GM23338 (cell line): Measurements from ENCODE around the gene ATG2A. TPM values are rescaled to one million over a fixed set of nuclear protein-coding genes. Genes with fewer than 3 reads are reported as not detected.

Source experiments
- ATAC-seq: fragments of 200-7000 bp; cut with Tn5 transposase; 3 replicates; pipeline ENCODE4 v1.9.1; 2020
- DNase-seq: peaks from one replicate; pipeline ENCODE4 v3.0.0-alpha.2; 2015; ENCODE audit warnings: low spot score
- H2AFZ ChIP-seq: fragments of 200-600 bp; sonication (generic); 2 replicates; pipeline ENCODE4 v1.8.0; 2016; ENCODE audit warnings: antibody characterized with exemption, mild to moderate bottlenecking, moderate library complexity
- H3F3A ChIP-seq: fragments of 200-600 bp; sonication (generic); replicated peaks from 2 replicates; pipeline ENCODE4 v1.8.0; 2017; ENCODE audit warnings: antibody characterized with exemption, mixed run types, low read depth
- H3K27ac ChIP-seq: fragments of 200-600 bp; sonication (generic); 2 replicates; pipeline ENCODE4 v1.6.1; 2016; ENCODE audit warnings: low read depth
- H3K27me3 ChIP-seq: fragments of 200-600 bp; sonication (generic); 2 replicates; pipeline ENCODE4 v1.8.0; 2016; ENCODE audit warnings: mild to moderate bottlenecking, mixed run types, moderate library complexity; ENCODE audit not compliant: insufficient read depth
- H3K36me3 ChIP-seq: fragments of 200-600 bp; sonication (generic); 2 replicates; pipeline ENCODE4 v1.8.0; 2016; ENCODE audit warnings: mild to moderate bottlenecking; ENCODE audit not compliant: insufficient read depth
- H3K4me1 ChIP-seq: fragments of 200-600 bp; sonication (generic); 2 replicates; pipeline ENCODE4 v1.8.0; 2016; ENCODE audit warnings: mild to moderate bottlenecking, moderate library complexity; ENCODE audit not compliant: insufficient read depth
- H3K4me2 ChIP-seq: fragments of 200-600 bp; sonication (generic); 2 replicates; pipeline ENCODE4 v1.7.1; 2017; ENCODE audit warnings: mixed run types
- H3K4me3 ChIP-seq: fragments of 200-600 bp; sonication (generic); 2 replicates; pipeline ENCODE4 v1.6.1; 2016; ENCODE audit warnings: mixed run types
- H3K79me2 ChIP-seq: fragments of 200-600 bp; sonication (generic); replicated peaks from 2 replicates; pipeline ENCODE4 v1.8.0; 2017; ENCODE audit warnings: mild to moderate bottlenecking; ENCODE audit not compliant: insufficient read depth
- H3K9me2 ChIP-seq: fragments of 200-600 bp; sonication (generic); 2 replicates; pipeline ENCODE4 v1.8.0; 2017; ENCODE audit not compliant: insufficient read depth
- H4K20me1 ChIP-seq: fragments of 200-600 bp; sonication (generic); replicated peaks from 2 replicates; pipeline ENCODE4 v1.8.0; 2017; ENCODE audit warnings: mild to moderate bottlenecking; ENCODE audit not compliant: insufficient read depth
- H3K27ac Mint-ChIP-seq: 2 replicates; pipeline ENCODE4 v1.8.0; 2020; ENCODE audit warnings: inconsistent platforms, mild to moderate bottlenecking, moderate library complexity, mixed read lengths
- H3K27me3 Mint-ChIP-seq: 3 replicates; pipeline ENCODE4 v1.8.0; 2022; ENCODE audit warnings: low read depth, mild to moderate bottlenecking, moderate library complexity, mixed read lengths, inconsistent platforms; ENCODE audit not compliant: insufficient read depth, poor library complexity
- H3K36me3 Mint-ChIP-seq: 3 replicates; pipeline ENCODE4 v1.8.0; 2021; ENCODE audit warnings: low read depth, mild to moderate bottlenecking, inconsistent platforms, moderate library complexity, mixed read lengths
- H3K4me1 Mint-ChIP-seq: 3 replicates; pipeline ENCODE4 v1.8.0; 2020; ENCODE audit warnings: mild to moderate bottlenecking, inconsistent platforms, mixed read lengths
- H3K4me3 Mint-ChIP-seq: 3 replicates; pipeline ENCODE4 v1.8.0; 2021; ENCODE audit warnings: moderate library complexity, mild to moderate bottlenecking, inconsistent platforms, mixed read lengths
- H3K9me3 Mint-ChIP-seq: 3 replicates; pipeline ENCODE4 v1.8.0; 2020; ENCODE audit warnings: moderate library complexity, mild to moderate bottlenecking, inconsistent platforms, mixed read lengths
- CREB1 ChIP-seq: fragments of 250-450 bp; sonication (Bioruptor Pico); IDR thresholded peaks from 2 replicates; pipeline ENCODE4 v1.5.0; 2020; ENCODE audit warnings: low read depth, mild to moderate bottlenecking, moderate library complexity
- EZH2 ChIP-seq: fragments of 200-600 bp; sonication (generic); IDR thresholded peaks from one replicate; pipeline ENCODE4 v1.8.0; 2017; ENCODE audit warnings: antibody characterized with exemption, mild to moderate bottlenecking, low read depth; ENCODE audit not compliant: unreplicated experiment
- EZH2phosphoT487 ChIP-seq: fragments of 200-600 bp; sonication (generic); IDR thresholded peaks from one replicate; pipeline ENCODE4 v1.8.1; 2018; ENCODE audit warnings: antibody characterized with exemption; ENCODE audit not compliant: unreplicated experiment
- NANOG ChIP-seq: IDR thresholded peaks from 2 replicates; pipeline ENCODE4 v1.6.1; 2016; ENCODE audit warnings: antibody characterized with exemption, borderline replicate concordance
- REST ChIP-seq: IDR thresholded peaks from one replicate; pipeline ENCODE4 v1.6.1; 2018; ENCODE audit warnings: antibody characterized with exemption; ENCODE audit not compliant: unreplicated experiment
- ZNF331 ChIP-seq: fragments of 250-450 bp; sonication (Bioruptor Pico); IDR thresholded peaks from 2 replicates; pipeline ENCODE4 v1.5.0; 2020; ENCODE audit warnings: low read depth, mild to moderate bottlenecking, moderate library complexity
- ZNF462 ChIP-seq: fragments of 250-450 bp; sonication (Bioruptor Pico); IDR thresholded peaks from 2 replicates; pipeline ENCODE4 v1.5.0; 2020; ENCODE audit warnings: mild to moderate bottlenecking, moderate library complexity
- polyA plus RNA-seq: library from polyadenylated mRNA; unstranded; fragments of >200 nt; fragmentation: Nextera tagmentation; extraction: Ambion mirVana; gene quantifications from 2 replicates; pipeline ENCODE4 v1.2.1, GENCODE V29; 2016
- total RNA-seq: library from RNA; depleted of rRNA; stranded (reverse); fragments of >200 nt; shearing (Covaris generic); gene quantifications from 2 replicates; pipeline ENCODE4 v1.2.3, GENCODE V29; 2014

ATG2A gene
- total and polyA plus RNA-seq, 2 experiments from 2014 or later, result 8.7 to 31.7 TPM

- no peak for TF ChIP-seq REST
- no peak for TF ChIP-seq EZH2
- no peak for TF ChIP-seq ZNF462
- no peak for TF ChIP-seq NANOG
- no peak for TF ChIP-seq CREB1
- TF ChIP-seq ZNF331 (CRISPR knock-in tag), result no peak
Measured at GRCh38 chr11:64854157-64854533, 62.9 kb downstream of the ATG2A start (continued).

- no peaks in the 10 kb centered on the region for H3F3A ChIP-seq
- no peaks in the 10 kb centered on the region for H3K9me2 ChIP-seq
- H3K27me3 Mint-ChIP-seq, result peaks cover 12% of the 10 kb centered on the region
- H3K27me3 ChIP-seq, result no peaks in the 10 kb centered on the region
- no peak overlapping the region for H3K4me2 ChIP-seq
- H3K27ac Mint-ChIP-seq, result no peak overlapping the region
- ATAC-seq, result no peak
- H3K4me3 ChIP-seq, result no peak overlapping the region
- no peaks in the 10 kb centered on the region for H3K9me3 Mint-ChIP-seq
- H3K36me3 ChIP-seq, result no peaks in the 10 kb centered on the region
- H4K20me1 ChIP-seq, result no peaks in the 10 kb centered on the region
- no peak overlapping the region for H3K4me3 Mint-ChIP-seq
- no peak for DNase-seq
- H3K36me3 Mint-ChIP-seq, result no peaks in the 10 kb centered on the region; the same call in 2 of the 3 replicates
- H2AFZ ChIP-seq, result no peak overlapping the region
- H3K4me1 Mint-ChIP-seq, result peaks cover 22% of the 10 kb centered on the region
- no peak overlapping the region for H3K27ac ChIP-seq
- peaks cover 4% of the 10 kb centered on the region for H3K4me1 ChIP-seq
- H3K79me2 ChIP-seq, result no peaks in the 10 kb centered on the region
- TF ChIP-seq EZH2phosphoT487 (no peak), CREB1 (no peak)
Measured at GRCh38 chr11:64853709-64854108, 63.3 kb downstream of the ATG2A start.
